Panc1 (cell line): ENCODE data around the gene TOR1AIP1. TPM values are rescaled to one million over a fixed set of nuclear protein-coding genes. Genes with fewer than 3 reads are reported as not detected.
"Not testable (repeated sequence)": the region's sequence is repeated elsewhere in the genome, so short reads cannot be mapped to it uniquely, and the experiment has no call there.

Experiments used
- ATAC-seq: fragments of 200-7000 bp; cut with Tn5 transposase; 2 replicates; pipeline ENCODE4 v1.9.1; 2020; ENCODE audit warnings: mild to moderate bottlenecking, moderate library complexity
- BruUV-seq: library from RNA; stranded (reverse); fragments of 400-500 nt; replicated peaks from 2 replicates; lab custom pipeline; 2021; lab: Mats Ljungman, UMichigan
- CTCF ChIA-PET: fragments of 300-600 bp; sonication (Branson Sonifier 250); formaldehyde crosslinking; loops from one replicate; lab custom pipeline; 2022; ENCODE audit warnings: antibody characterized with exemption; lab: Charles Lee
- POLR2A ChIA-PET: fragments of 300-600 bp; sonication (Branson Sonifier 250); formaldehyde crosslinking; loops from one replicate; lab custom pipeline; 2022; ENCODE audit warnings: antibody characterized with exemption; lab: Charles Lee
- DNase-seq: peaks from one replicate; pipeline ENCODE4 v3.0.0-alpha.2; 2010; ENCODE audit warnings: low read depth, low spot score
- H3K27ac ChIP-seq: 2 replicates; pipeline ENCODE4 v1.5.1; 2011; ENCODE audit warnings: mild to moderate bottlenecking, low read length, inconsistent platforms
- H3K27me3 ChIP-seq: fragments of 200-500 bp; sonication (Bioruptor generic); 2 replicates; pipeline ENCODE4 v1.6.0; 2014; ENCODE audit warnings: low read length, inconsistent platforms; ENCODE audit not compliant: control insufficient read depth, insufficient read depth
- H3K36me3 ChIP-seq: fragments of 200-500 bp; sonication (Bioruptor generic); 2 replicates; pipeline ENCODE4 v1.5.1; 2014; ENCODE audit warnings: inconsistent platforms, mild to moderate bottlenecking, low read length, moderate library complexity; ENCODE audit not compliant: control insufficient read depth, insufficient read depth
- H3K4me1 ChIP-seq: 2 replicates; pipeline ENCODE4 v1.5.1; 2011; ENCODE audit warnings: inconsistent platforms, mild to moderate bottlenecking, low read length, moderate library complexity; ENCODE audit not compliant: control insufficient read depth, insufficient read depth
- H3K4me3 ChIP-seq, 2 experiments: 2 replicates each; pipeline ENCODE4 v1.5.1; 2011 to 2012; ENCODE audit warnings: low read depth in 2 of 2, low read length in 2 of 2, mild to moderate bottlenecking in 2 of 2, inconsistent platforms in 1 of 2, moderate library complexity in 1 of 2
- H3K9me3 ChIP-seq: fragments of 200-500 bp; sonication (Bioruptor generic); 2 replicates; pipeline ENCODE4 v1.5.1; 2014; ENCODE audit warnings: low read depth, mild to moderate bottlenecking, inconsistent platforms, low read length, moderate library complexity; ENCODE audit not compliant: control insufficient read depth, insufficient read depth
- POLR2AphosphoS5 ChIP-seq: IDR thresholded peaks from 2 replicates; pipeline ENCODE4 v1.6.1; 2012; ENCODE audit warnings: mild to moderate bottlenecking, low read depth, low read length, moderate library complexity
- SIN3A ChIP-seq: IDR thresholded peaks from 2 replicates; pipeline ENCODE4 v1.6.1; 2012; ENCODE audit warnings: low read depth, mild to moderate bottlenecking, low read length, moderate library complexity, borderline replicate concordance; ENCODE audit not compliant: insufficient read depth
- TCF7L2 ChIP-seq: IDR thresholded peaks from 2 replicates; pipeline ENCODE4 v1.6.1; 2011; ENCODE audit warnings: mild to moderate bottlenecking, low read depth, low read length, inconsistent platforms
- in situ Hi-C: cut with HindIII; loops from 2 replicates; pipeline ENCODE4 v1.10.0; 2016; ENCODE audit warnings: low sequenced_read_pairs, low pct_unique_long_range_greater_than_20kb
- intact Hi-C: fragments of 100-400 bp; cut with micrococcal nuclease; formaldehyde crosslinking; loops from one replicate; pipeline ENCODE4 v1.10.0; 2022; ENCODE audit not compliant: unreplicated experiment
- total RNA-seq: library from RNA; stranded (reverse); gene quantifications from one replicate; pipeline ENCODE4 v1.2.1, GENCODE V29; 2021; ENCODE audit not compliant: unreplicated experiment
- TF ChIP-seq, protein P1 (sequence below): fragments of 450-650 bp; IDR thresholded peaks from 2 replicates; pipeline ENCODE4 v1.5.1; 2017; ENCODE audit warnings: mild to moderate bottlenecking
- TF ChIP-seq, protein P2 (sequence below), 2 experiments: IDR thresholded peaks; 2 replicates each; pipeline ENCODE4 v1.6.1; 2011 to 2012; ENCODE audit warnings: low read depth in 2 of 2, control low read depth in 1 of 2, low read length in 1 of 2, mild to moderate bottlenecking in 1 of 2, moderate library complexity in 1 of 2; ENCODE audit not compliant: insufficient read depth in 1 of 2

The TOR1AIP1 gene
- total RNA-seq, 1 experiment from 2014 or later = 62.0 TPM

GRCh38 chr1:179853102-179853501, 29.0 kb upstream of the TOR1AIP1 start:
- no peak for ATAC-seq
- no peaks in the 10 kb centered on the region for H3K27me3 ChIP-seq
- no peaks in the 10 kb centered on the region for H3K9me3 ChIP-seq
- ChIA-PET POLR2A (no interaction called here), CTCF (no interaction called here)
- no peak overlapping the region for H3K27ac ChIP-seq
- in situ Hi-C loops (no loop called here), intact Hi-C loops (no loop called here)
- DNase-seq = no peak
- H3K4me3 ChIP-seq = no peak overlapping the region
- H3K4me1 ChIP-seq = no peaks in the 10 kb centered on the region
- TF ChIP-seq, protein P1, sequence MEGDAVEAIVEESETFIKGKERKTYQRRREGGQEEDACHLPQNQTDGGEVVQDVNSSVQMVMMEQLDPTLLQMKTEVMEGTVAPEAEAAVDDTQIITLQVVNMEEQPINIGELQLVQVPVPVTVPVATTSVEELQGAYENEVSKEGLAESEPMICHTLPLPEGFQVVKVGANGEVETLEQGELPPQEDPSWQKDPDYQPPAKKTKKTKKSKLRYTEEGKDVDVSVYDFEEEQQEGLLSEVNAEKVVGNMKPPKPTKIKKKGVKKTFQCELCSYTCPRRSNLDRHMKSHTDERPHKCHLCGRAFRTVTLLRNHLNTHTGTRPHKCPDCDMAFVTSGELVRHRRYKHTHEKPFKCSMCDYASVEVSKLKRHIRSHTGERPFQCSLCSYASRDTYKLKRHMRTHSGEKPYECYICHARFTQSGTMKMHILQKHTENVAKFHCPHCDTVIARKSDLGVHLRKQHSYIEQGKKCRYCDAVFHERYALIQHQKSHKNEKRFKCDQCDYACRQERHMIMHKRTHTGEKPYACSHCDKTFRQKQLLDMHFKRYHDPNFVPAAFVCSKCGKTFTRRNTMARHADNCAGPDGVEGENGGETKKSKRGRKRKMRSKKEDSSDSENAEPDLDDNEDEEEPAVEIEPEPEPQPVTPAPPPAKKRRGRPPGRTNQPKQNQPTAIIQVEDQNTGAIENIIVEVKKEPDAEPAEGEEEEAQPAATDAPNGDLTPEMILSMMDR = no peak
- no TSS peak for BruUV-seq
- H3K36me3 ChIP-seq = peaks cover 21% of the 10 kb centered on the region

- H3K36me3 ChIP-seq = peaks cover 14% of the 10 kb centered on the region
- POLR2A ChIA-PET, H3K9me3 ChIP-seq, in situ Hi-C loops, H3K27ac ChIP-seq, H3K4me1 ChIP-seq, CTCF ChIA-PET, BruUV-seq, ATAC-seq, H3K4me3 ChIP-seq, H3K27me3 ChIP-seq, intact Hi-C loops, DNase-seq: not testable (repeated sequence)
Measured at GRCh38 chr1:179855831-179856230, 26.3 kb upstream of the TOR1AIP1 start.

- ChIA-PET POLR2A (no interaction called here), CTCF (no interaction called here)
- intact Hi-C loops = no loop called here
- no peaks in the 10 kb centered on the region for H3K4me1 ChIP-seq
- in situ Hi-C loops = no loop called here
- H3K36me3 ChIP-seq = peaks cover 11% of the 10 kb centered on the region
- no peaks in the 10 kb centered on the region for H3K27me3 ChIP-seq
- H3K4me3 ChIP-seq = no peak overlapping the region
- H3K9me3 ChIP-seq = no peaks in the 10 kb centered on the region
- H3K27ac ChIP-seq = no peak overlapping the region
- TF ChIP-seq, protein P2, sequence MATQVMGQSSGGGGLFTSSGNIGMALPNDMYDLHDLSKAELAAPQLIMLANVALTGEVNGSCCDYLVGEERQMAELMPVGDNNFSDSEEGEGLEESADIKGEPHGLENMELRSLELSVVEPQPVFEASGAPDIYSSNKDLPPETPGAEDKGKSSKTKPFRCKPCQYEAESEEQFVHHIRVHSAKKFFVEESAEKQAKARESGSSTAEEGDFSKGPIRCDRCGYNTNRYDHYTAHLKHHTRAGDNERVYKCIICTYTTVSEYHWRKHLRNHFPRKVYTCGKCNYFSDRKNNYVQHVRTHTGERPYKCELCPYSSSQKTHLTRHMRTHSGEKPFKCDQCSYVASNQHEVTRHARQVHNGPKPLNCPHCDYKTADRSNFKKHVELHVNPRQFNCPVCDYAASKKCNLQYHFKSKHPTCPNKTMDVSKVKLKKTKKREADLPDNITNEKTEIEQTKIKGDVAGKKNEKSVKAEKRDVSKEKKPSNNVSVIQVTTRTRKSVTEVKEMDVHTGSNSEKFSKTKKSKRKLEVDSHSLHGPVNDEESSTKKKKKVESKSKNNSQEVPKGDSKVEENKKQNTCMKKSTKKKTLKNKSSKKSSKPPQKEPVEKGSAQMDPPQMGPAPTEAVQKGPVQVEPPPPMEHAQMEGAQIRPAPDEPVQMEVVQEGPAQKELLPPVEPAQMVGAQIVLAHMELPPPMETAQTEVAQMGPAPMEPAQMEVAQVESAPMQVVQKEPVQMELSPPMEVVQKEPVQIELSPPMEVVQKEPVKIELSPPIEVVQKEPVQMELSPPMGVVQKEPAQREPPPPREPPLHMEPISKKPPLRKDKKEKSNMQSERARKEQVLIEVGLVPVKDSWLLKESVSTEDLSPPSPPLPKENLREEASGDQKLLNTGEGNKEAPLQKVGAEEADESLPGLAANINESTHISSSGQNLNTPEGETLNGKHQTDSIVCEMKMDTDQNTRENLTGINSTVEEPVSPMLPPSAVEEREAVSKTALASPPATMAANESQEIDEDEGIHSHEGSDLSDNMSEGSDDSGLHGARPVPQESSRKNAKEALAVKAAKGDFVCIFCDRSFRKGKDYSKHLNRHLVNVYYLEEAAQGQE (IDR thresholded peaks at IDR 0.05; ENCODE audit: insufficient read depth in 1 of 2, low read depth in 2 of 2, low read length in 1 of 2) = no peak
- TF ChIP-seq POLR2AphosphoS5 = no peak
- TF ChIP-seq SIN3A = no peak
- TF ChIP-seq, protein P1 = no peak
- TF ChIP-seq TCF7L2 = no peak
- BruUV-seq = no TSS peak
- DNase-seq (no peak), ATAC-seq (no peak)
Measured at GRCh38 chr1:179856296-179856695, 25.8 kb upstream of the TOR1AIP1 start.
